C4-2B (cell line): ENCODE results near the gene TMCO4.

Source experiments
- CTCF ChIP-seq: fragments of 450-650 bp; conservative IDR thresholded peaks from 2 replicates; pipeline ENCODE4 v1.5.1; 2017; ENCODE audit warnings: mild to moderate bottlenecking
- ZFX ChIP-seq: fragments of 450-650 bp; IDR thresholded peaks from 2 replicates; pipeline ENCODE4 v1.6.1; 2017

- TF ChIP-seq CTCF (no peak), ZFX (no peak)
These were observed 13.9 kb upstream of the TMCO4 start for GRCh38 chr1:19813643-19813960.
